HG03196 (cell line): ENCODE data around the gene RUFY2.
"Not testable (repeated sequence)": the region's sequence is repeated elsewhere in the genome, so short reads cannot be mapped to it uniquely, and the experiment has no call there.

ENCODE experiments used
- ATAC-seq: cut with Tn5 transposase; IDR thresholded peaks from one replicate; pipeline ENCODE4 v1.9.1; 2021; ENCODE audit not compliant: unreplicated experiment

Gene RUFY2

GRCh38 chr10:68406815-68407548 is at the start of gene RUFY2:
RUFY2 (minus strand) TSS chr10:68407277; CDS start chr10:68407189, 88 bp downstream.
- peak; percentile 95 for ATAC-seq

- not testable (repeated sequence) for ATAC-seq
Measured at GRCh38 chr10:68449698-68450097, 42.6 kb upstream of the RUFY2 start.

GRCh38 chr10:68446179-68446578 is 39.1 kb upstream of the RUFY2 start:
- no peak for ATAC-seq

- no peak for ATAC-seq
Measured at GRCh38 chr10:68442971-68443370, 35.9 kb upstream of the RUFY2 start.

GRCh38 chr10:68440898-68441297 is 33.8 kb upstream of the RUFY2 start:
- no peak for ATAC-seq

GRCh38 chr10:68435803-68436202 is 28.7 kb upstream of the RUFY2 start:
- no peak for ATAC-seq

GRCh38 chr10:68434657-68435056 is 27.6 kb upstream of the RUFY2 start:
- no peak for ATAC-seq

- no peak for ATAC-seq
Measured at GRCh38 chr10:68428396-68429104, 21.5 kb upstream of the RUFY2 start.

GRCh38 chr10:68424454-68425014 is 17.5 kb upstream of the RUFY2 start:
- no peak for ATAC-seq

- no peak for ATAC-seq
Measured at GRCh38 chr10:68423522-68423921, 16.4 kb upstream of the RUFY2 start.

- no peak for ATAC-seq
Measured at GRCh38 chr10:68419376-68419775, 12.3 kb upstream of the RUFY2 start.

GRCh38 chr10:68408898-68409518 is 1.9 kb upstream of the RUFY2 start:
- no peak for ATAC-seq

GRCh38 chr10:68406111-68406814 is 814 bp downstream of the RUFY2 start:
- peak; percentile 34 for ATAC-seq

- no peak for ATAC-seq
Measured at GRCh38 chr10:68403701-68404100, 3.4 kb downstream of the RUFY2 start.

GRCh38 chr10:68402276-68402675 is 4.8 kb downstream of the RUFY2 start:
- no peak for ATAC-seq

- no peak for ATAC-seq
Measured at GRCh38 chr10:68397005-68397404, 10.1 kb downstream of the RUFY2 start.

- no peak for ATAC-seq
Measured at GRCh38 chr10:68385740-68386139, 21.3 kb downstream of the RUFY2 start.

- no peak for ATAC-seq
Measured at GRCh38 chr10:68371604-68372003, 35.5 kb downstream of the RUFY2 start.

- ATAC-seq = no peak
Measured at GRCh38 chr10:68367121-68367520, 40.0 kb downstream of the RUFY2 start.

GRCh38 chr10:68366600-68366999 is 40.5 kb downstream of the RUFY2 start:
- no peak for ATAC-seq

- no peak for ATAC-seq
Measured at GRCh38 chr10:68365611-68366010, 41.5 kb downstream of the RUFY2 start.
